HG02884 (cell line): ENCODE measurements around the gene YLPM1.

Experiments used
- ATAC-seq: cut with Tn5 transposase; IDR thresholded peaks from one replicate; pipeline ENCODE4 v1.9.1; 2021; ENCODE audit warnings: mild to moderate bottlenecking, moderate library complexity; ENCODE audit not compliant: unreplicated experiment

YLPM1 gene

DNA sequence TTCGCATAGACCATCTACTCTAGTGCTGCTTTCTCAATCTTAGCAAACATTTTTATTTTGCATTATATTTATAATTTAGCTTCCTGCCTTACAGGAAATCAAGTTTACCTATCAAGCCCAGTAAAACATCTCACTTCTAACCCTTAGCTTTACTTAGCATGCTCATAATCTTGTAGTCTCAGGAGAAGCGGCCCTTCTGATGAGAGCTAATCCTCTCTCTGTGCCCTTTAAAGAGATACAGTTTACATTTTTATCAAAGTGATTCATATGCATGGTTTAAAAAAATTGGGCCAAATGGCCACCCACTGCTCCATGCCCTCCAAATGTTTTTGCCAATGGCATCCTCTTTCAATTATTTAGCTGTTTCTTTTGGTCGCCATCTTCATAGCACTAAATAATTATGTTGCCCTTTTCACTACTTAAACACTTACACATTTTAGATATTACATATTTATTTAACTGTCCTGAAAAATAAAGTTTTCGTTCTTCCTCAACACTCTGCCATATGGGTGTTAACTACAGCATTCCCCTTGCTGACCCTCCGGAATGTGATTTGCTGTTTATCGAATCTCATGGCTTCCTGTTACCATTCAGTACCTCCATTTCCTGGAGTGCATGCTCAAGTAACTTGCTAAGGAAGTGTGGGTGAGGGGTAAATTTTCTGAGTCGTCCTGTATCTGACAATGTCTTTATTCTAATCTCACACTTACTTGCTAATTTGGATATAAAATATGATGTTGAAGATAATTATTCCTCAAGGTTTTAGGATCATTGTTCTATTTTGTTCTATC is 29.3 kb downstream of the YLPM1 start:
- ATAC-seq, result no peak

- ATAC-seq, result no peak
Observed at GRCh38 chr14:74793506-74794155, 30.5 kb downstream of the YLPM1 start.

DNA sequence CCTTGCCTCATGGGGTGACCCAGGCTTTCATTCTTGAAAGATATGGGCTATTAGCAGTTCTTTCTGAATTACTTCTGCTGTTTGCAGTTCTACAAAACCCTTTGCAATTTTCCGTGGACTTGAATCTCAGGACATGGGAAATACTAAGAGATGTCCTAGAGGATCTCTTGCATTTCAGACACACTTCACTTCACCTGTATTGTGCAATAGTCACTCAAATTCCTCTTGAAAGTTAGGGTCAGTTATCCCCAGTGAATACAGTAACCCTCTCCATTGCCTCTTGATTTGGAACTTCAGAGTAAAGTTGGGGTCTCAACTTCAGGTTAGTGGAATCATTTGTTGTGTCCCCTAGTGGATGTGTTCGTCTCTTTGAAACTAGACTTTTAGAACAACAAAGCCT is 31.8 kb downstream of the YLPM1 start:
- ATAC-seq, result no peak

DNA sequence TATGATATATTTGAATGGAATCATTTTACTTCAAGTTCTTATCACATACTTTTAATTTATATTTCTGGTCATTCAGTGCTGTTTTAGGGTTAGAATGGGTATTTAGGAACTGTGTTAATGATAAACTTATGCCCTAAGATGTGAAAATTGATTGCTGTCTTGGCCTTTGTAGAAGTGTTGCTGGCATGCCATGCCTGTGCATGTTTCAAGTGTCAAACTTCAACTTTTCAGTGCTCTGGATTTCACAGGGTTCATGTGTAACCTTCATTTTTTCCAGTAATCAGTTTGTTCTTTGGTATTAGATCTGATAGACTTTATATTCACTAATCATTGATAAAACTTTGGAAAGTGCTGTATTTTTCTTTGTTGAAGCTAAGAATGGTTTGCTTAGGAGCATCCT is 36.6 kb downstream of the YLPM1 start:
- no peak for ATAC-seq

DNA sequence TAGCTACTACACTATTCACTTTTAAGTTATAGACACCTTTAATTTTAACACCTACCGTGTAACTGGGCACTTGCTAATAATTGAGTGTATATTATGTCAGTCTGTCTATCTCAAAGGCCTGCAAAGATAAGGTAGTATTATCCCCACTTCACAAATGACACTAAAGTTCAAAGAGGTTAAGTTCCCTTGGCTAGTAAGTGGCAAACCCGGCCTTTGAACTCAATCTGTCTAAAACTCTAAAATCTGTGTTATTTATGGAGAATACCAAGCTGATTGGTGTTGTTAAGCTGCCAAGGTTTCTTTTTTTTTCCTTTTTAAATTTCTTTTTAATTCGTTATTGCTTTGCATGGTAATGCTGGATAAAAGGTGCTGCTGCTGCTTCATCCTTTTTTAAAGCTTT is 37.7 kb downstream of the YLPM1 start:
- ATAC-seq, result no peak

GRCh38 chr14:74801396-74801795 is 38.3 kb downstream of the YLPM1 start:
- ATAC-seq, result no peak

DNA sequence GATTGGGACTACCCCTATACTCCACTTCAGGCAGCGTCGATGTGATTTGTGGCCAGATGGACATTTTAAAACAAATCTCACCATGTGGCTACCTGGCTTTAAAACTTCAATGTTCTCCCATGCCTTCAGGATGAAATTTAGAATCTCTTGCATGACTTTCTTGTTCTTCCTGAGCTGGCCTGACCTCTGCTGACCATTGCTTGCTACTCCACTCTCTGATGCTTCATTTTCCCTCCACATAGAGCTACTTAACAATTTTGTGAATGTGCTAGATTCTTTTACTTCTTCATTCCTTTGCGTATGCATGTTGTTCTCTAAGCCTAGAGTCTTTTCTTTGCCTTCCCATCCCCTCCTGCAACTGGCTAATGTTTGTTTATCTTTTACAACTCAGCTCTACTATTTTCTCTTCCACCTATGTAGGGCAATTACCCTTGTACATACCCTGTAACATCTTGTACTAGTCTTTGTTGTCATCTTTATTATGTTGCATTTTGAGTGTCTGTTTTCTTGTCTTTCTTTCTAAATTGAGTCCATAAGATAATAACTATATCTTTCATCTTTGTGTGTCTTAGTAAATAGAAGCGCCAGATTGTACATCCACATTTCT is 41.2 kb downstream of the YLPM1 start:
- no peak for ATAC-seq

DNA sequence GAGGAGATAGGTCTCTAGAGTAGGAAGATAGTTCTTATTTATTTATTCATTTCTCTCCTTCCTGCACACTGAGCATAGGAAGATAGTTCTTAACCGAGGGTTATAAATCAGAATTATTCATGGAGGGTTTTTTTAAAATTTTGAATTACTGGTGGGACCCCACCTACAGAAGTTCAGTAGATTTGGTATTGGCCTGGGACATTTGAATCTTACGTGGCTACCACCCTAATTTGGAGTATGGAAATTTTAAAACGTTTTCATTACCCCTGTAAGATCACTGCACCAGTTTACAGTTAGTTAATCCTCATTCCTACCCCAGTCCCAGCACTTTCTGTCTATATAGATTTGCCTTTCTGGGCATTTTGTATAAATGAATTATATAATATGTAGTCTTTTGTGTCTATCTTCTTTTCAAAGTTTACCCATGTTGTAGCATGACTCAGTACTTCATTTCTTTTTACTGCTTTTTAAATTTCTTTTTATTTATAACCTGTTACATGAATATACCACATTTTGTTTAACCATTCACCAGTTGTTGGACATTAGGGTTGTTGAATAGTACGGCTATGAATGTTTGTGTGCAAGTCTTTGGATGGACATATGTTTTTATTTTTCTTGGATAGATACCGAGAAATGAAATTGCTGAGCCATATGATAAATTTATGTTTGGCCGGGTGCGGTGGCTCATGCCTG is 44.9 kb downstream of the YLPM1 start:
- no peak for ATAC-seq

- no peak for ATAC-seq
Observed at GRCh38 chr14:74816124-74816523, 53.0 kb downstream of the YLPM1 start.

DNA sequence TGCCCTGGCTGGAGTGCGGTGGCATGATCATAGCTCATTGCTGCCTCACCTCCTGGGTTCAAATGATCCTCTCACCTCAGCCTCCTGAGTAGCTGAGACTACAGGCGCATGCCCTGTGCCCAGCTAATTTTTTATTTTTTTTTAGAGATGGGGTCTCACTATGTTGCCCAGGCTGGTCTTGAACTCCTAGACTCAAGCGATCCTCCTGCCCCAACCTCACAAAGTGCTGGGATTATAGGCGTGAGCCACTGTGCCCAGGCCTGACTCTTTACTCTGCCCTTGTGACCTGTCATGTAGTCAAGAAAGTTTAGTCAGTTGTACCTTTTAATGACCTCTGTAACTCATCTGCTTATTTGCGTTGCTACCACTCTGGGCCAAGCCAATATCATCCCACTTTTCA is 57.2 kb downstream of the YLPM1 start:
- no peak for ATAC-seq

- no peak for ATAC-seq
Observed at GRCh38 chr14:74821267-74821915, 58.3 kb downstream of the YLPM1 start.

GRCh38 chr14:74824997-74825396 is 61.9 kb downstream of the YLPM1 start:
- ATAC-seq, result no peak

- ATAC-seq, result no peak
Observed at GRCh38 chr14:74826574-74826973, 63.5 kb downstream of the YLPM1 start.

GRCh38 chr14:74829251-74829650 is 66.1 kb downstream of the YLPM1 start:
- ATAC-seq, result no peak

DNA sequence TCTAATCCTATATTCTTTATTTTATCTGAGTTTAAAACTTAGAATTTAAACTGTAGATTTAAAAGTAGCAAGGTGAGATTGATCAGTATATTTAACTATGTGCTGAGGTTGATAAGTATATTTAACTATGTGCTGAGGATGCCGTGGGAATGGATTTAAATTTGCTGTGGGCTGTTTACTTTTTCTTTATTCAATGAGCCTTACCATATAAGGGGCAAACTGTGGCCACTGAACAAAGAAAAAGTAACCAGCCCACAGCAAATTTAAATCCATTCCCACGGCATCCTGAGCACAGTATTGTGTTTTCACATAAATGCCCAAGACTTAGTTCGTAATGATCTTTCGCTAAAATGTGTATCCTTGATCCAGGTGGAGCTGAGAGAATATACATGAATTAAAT is 69.7 kb downstream of the YLPM1 start:
- ATAC-seq, result no peak

GRCh38 chr14:74834692-74835392 is 71.7 kb downstream of the YLPM1 start:
- ATAC-seq, result no peak

DNA sequence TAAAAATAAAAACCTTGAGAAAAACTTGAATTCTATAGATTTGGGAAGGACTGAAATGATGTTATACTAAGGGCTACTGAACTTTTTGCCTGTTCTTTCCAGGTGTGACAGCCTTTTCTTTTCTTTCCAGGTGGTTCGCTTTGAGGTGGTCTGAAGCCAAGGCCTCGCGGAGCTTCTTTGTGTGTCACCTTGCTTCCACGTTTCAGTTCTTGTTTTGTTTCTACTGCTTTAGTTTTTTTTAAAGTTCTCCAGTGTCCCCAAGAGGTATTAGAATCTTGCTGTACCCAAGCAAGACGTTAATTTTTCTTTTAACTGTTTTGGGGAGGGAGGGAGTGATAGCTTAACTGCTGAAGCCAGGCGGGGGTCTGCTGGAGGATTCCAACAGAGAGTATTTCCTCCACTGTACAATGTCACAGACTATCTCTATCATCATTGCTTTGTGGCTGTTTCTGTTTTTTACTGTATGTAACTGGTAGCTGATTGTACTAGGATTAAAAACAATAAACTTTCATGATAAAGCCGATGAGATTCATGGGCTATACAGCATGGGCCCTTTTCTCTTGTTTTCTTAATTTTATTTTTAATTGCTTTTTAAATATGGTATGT is 72.6 kb downstream of the YLPM1 start:
- no peak for ATAC-seq

GRCh38 chr14:74836251-74836960 is 73.3 kb downstream of the YLPM1 start:
- ATAC-seq, result no peak

- no peak for ATAC-seq
Observed at GRCh38 chr14:74838166-74838565, 75.0 kb downstream of the YLPM1 start.
